GM18502 (cell line): Measurements from ENCODE around the gene RAP1A.
"Not testable (repeated sequence)": the region's sequence is repeated elsewhere in the genome, so short reads cannot be mapped to it uniquely, and the experiment has no call there.

ENCODE experiments used
- ATAC-seq: cut with Tn5 transposase; IDR thresholded peaks from one replicate; pipeline ENCODE4 v1.9.1; 2021; ENCODE audit warnings: mild to moderate bottlenecking; ENCODE audit not compliant: unreplicated experiment, poor library complexity

Gene RAP1A

GRCh38 chr1:111658622-111659021 is 39.0 kb downstream of the RAP1A start:
- ATAC-seq: no peak

- no peak for ATAC-seq
Observed at GRCh38 chr1:111660204-111661150, 40.9 kb downstream of the RAP1A start.

GRCh38 chr1:111664652-111665051 is 45.1 kb downstream of the RAP1A start:
- ATAC-seq: no peak

GRCh38 chr1:111665497-111665896 is 45.9 kb downstream of the RAP1A start:
- no peak for ATAC-seq

GRCh38 chr1:111666828-111667227 is 47.2 kb downstream of the RAP1A start:
- ATAC-seq: no peak

- no peak for ATAC-seq
Observed at GRCh38 chr1:111669268-111669667, 49.7 kb downstream of the RAP1A start.

- ATAC-seq: no peak
Observed at GRCh38 chr1:111671852-111672251, 52.3 kb downstream of the RAP1A start.

GRCh38 chr1:111672331-111672730 is 52.7 kb downstream of the RAP1A start:
- no peak for ATAC-seq

GRCh38 chr1:111677604-111678003 is 58.0 kb downstream of the RAP1A start:
- ATAC-seq: no peak

- ATAC-seq: no peak
Observed at GRCh38 chr1:111679541-111679940, 60.0 kb downstream of the RAP1A start.

GRCh38 chr1:111680212-111680800 is 60.7 kb downstream of the RAP1A start:
- ATAC-seq: not testable (repeated sequence)

- not testable (repeated sequence) for ATAC-seq
Observed at GRCh38 chr1:111685293-111686153, 65.9 kb downstream of the RAP1A start.

GRCh38 chr1:111690306-111690617 is 70.7 kb downstream of the RAP1A start:
- no peak for ATAC-seq

- no peak for ATAC-seq
Observed at GRCh38 chr1:111691886-111692285, 72.3 kb downstream of the RAP1A start.

- no peak for ATAC-seq
Observed at GRCh38 chr1:111695801-111696200, 76.2 kb downstream of the RAP1A start.

- ATAC-seq: no peak
Observed at GRCh38 chr1:111696330-111696729, 76.7 kb downstream of the RAP1A start.

GRCh38 chr1:111699268-111699667 is 79.7 kb downstream of the RAP1A start:
- no peak for ATAC-seq

GRCh38 chr1:111702504-111703050 is 83.0 kb downstream of the RAP1A start:
- no peak for ATAC-seq

- ATAC-seq: no peak
Observed at GRCh38 chr1:111704240-111704639, 84.7 kb downstream of the RAP1A start.

GRCh38 chr1:111704776-111705175 is 85.2 kb downstream of the RAP1A start:
- ATAC-seq: no peak

GRCh38 chr1:111705841-111706240 is 86.3 kb downstream of the RAP1A start:
- ATAC-seq: no peak
